WTC11 (cell line): ENCODE results near the gene GUCD1. TPM values are rescaled to one million over a fixed set of nuclear protein-coding genes. Genes with fewer than 3 reads are reported as not detected.

Source experiments
- ATAC-seq: fragments of 200-7000 bp; cut with Tn5 transposase; 2 replicates; pipeline ENCODE4 v1.10.0; 2021; ENCODE audit warnings: mild to moderate bottlenecking, moderate library complexity
- CTCF ChIA-PET: fragments of 300-600 bp; sonication (Branson Sonifier 250); formaldehyde crosslinking; loops from one replicate; lab custom pipeline; 2021; ENCODE audit warnings: antibody characterized with exemption; lab: Charles Lee
- POLR2A ChIA-PET: fragments of 350-600 bp; sonication (Branson Sonifier 250); formaldehyde crosslinking; loops from one replicate; lab custom pipeline; 2021; ENCODE audit warnings: antibody characterized with exemption; lab: Charles Lee
- DNase-seq: peaks from one replicate; pipeline ENCODE4 v3.0.0; 2021; ENCODE audit warnings: low spot score
- H3K27ac Mint-ChIP-seq: 2 replicates; pipeline ENCODE4 v1.8.0; 2021; ENCODE audit warnings: mixed read lengths
- H3K27me3 Mint-ChIP-seq: 2 replicates; pipeline ENCODE4 v1.8.0; 2021; ENCODE audit warnings: low read depth, mild to moderate bottlenecking, moderate library complexity, mixed read lengths
- H3K36me3 Mint-ChIP-seq: 2 replicates; pipeline ENCODE4 v1.8.0; 2021; ENCODE audit warnings: mixed read lengths
- H3K4me1 Mint-ChIP-seq: 2 replicates; pipeline ENCODE4 v1.8.0; 2022; ENCODE audit warnings: mixed read lengths
- H3K4me3 Mint-ChIP-seq: 2 replicates; pipeline ENCODE4 v1.8.0; 2021; ENCODE audit warnings: mild to moderate bottlenecking, moderate library complexity, mixed read lengths
- H3K9me3 Mint-ChIP-seq: 2 replicates; pipeline ENCODE4 v1.8.0; 2021; ENCODE audit warnings: mixed read lengths
- ETV6 ChIP-seq: sonication (generic); formaldehyde crosslinking; IDR thresholded peaks from 2 replicates; pipeline ENCODE4 v1.8.1; 2022; ENCODE audit warnings: mild to moderate bottlenecking, missing genetic modification reagents
- GABPB1 ChIP-seq: sonication (generic); formaldehyde crosslinking; IDR thresholded peaks from 2 replicates; pipeline ENCODE4 v1.8.1; 2023; ENCODE audit warnings: mild to moderate bottlenecking, missing genetic modification reagents
- PRRX2 ChIP-seq: fragments of 250-450 bp; sonication (Bioruptor Pico); IDR thresholded peaks from 2 replicates; pipeline ENCODE4 v1.8.0; 2021; ENCODE audit warnings: mild to moderate bottlenecking
- ZNF138 ChIP-seq: sonication (generic); formaldehyde crosslinking; conservative IDR thresholded peaks from 2 replicates; pipeline ENCODE4 v1.8.1; 2022; ENCODE audit warnings: mild to moderate bottlenecking, moderate library complexity, missing genetic modification reagents
- ZNF232 ChIP-seq: sonication (generic); formaldehyde crosslinking; IDR thresholded peaks from 2 replicates; pipeline ENCODE4 v1.8.0; 2022; ENCODE audit warnings: mild to moderate bottlenecking, missing genetic modification reagents
- ZNF671 ChIP-seq: fragments of 250-450 bp; sonication (Bioruptor Pico); IDR thresholded peaks from 2 replicates; pipeline ENCODE4 v1.8.0; 2021; ENCODE audit warnings: mild to moderate bottlenecking
- total RNA-seq: library from RNA; stranded (reverse); gene quantifications from 3 replicates; pipeline ENCODE4 v1.2.3, GENCODE V29; 2021
- TF ChIP-seq, protein P1 (sequence below): sonication (generic); formaldehyde crosslinking; IDR thresholded peaks from 2 replicates; pipeline ENCODE4 v1.8.1; 2023; ENCODE audit warnings: mild to moderate bottlenecking, missing genetic modification reagents, borderline replicate concordance
- TF ChIP-seq, protein P2 (sequence below): sonication (generic); formaldehyde crosslinking; IDR thresholded peaks from 2 replicates; pipeline ENCODE4 v1.8.1; 2022; ENCODE audit warnings: mild to moderate bottlenecking, missing genetic modification reagents, moderate library complexity, borderline replicate concordance
- TF ChIP-seq, protein P3 (sequence below): fragments of 250-450 bp; sonication (Bioruptor Pico); IDR thresholded peaks from 2 replicates; pipeline ENCODE4 v1.9.0; 2021; ENCODE audit warnings: moderate library complexity, mild to moderate bottlenecking, inconsistent platforms, borderline replicate concordance
- TF ChIP-seq, protein P4 (sequence below): sonication (generic); formaldehyde crosslinking; IDR thresholded peaks from 2 replicates; pipeline ENCODE4 v1.8.1; 2022; ENCODE audit warnings: low read depth, missing genetic modification reagents, borderline replicate concordance
- TF ChIP-seq, protein P5 (sequence below): sonication (generic); formaldehyde crosslinking; IDR thresholded peaks from 2 replicates; pipeline ENCODE4 v1.8.0; 2023; ENCODE audit warnings: missing genetic modification reagents
- TF ChIP-seq, protein P6 (sequence below): sonication (generic); formaldehyde crosslinking; IDR thresholded peaks from 2 replicates; pipeline ENCODE4 v1.8.1; 2022; ENCODE audit warnings: missing genetic modification reagents, borderline replicate concordance
- TF ChIP-seq, protein P7 (sequence below): sonication (generic); formaldehyde crosslinking; IDR thresholded peaks from 2 replicates; pipeline ENCODE4 v1.8.1; 2023; ENCODE audit warnings: mild to moderate bottlenecking, missing genetic modification reagents
- TF ChIP-seq, protein P8 (sequence below): sonication (generic); formaldehyde crosslinking; IDR thresholded peaks from 2 replicates; pipeline ENCODE4 v1.8.0; 2023; ENCODE audit warnings: mild to moderate bottlenecking, missing genetic modification reagents
- TF ChIP-seq, protein P9 (sequence below): sonication (generic); formaldehyde crosslinking; IDR thresholded peaks from 2 replicates; pipeline ENCODE4 v1.8.1; 2023; ENCODE audit warnings: mild to moderate bottlenecking, missing genetic modification reagents
- TF ChIP-seq, protein P10 (sequence below): sonication (generic); formaldehyde crosslinking; IDR thresholded peaks from 2 replicates; pipeline ENCODE4 v1.8.1; 2022; ENCODE audit warnings: low read depth, mild to moderate bottlenecking, moderate library complexity, missing genetic modification reagents, borderline replicate concordance

GUCD1 gene
- total RNA-seq, 1 experiment from 2014 or later, result 105 TPM

DNA sequence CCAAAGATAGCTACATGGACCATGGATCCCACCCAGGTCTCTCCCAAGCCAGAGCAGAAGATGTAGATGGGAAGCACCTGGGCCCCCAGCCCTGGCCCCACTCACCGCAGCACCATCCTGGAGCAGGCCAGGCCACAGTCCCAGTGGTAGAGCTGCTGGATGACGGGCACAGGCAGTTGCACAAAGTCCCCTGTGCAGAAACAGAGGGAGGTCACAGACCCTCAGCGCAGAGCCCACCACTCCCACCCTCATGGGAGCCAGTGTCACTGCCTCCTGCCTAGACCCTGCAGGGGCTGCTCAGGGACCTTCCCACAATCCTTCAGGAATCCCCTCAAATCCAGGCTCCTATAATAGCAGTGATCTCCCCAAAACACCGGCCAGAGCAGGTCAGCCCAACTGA is 6.1 kb downstream of the GUCD1 start (continued):
- TF ChIP-seq, protein P1, sequence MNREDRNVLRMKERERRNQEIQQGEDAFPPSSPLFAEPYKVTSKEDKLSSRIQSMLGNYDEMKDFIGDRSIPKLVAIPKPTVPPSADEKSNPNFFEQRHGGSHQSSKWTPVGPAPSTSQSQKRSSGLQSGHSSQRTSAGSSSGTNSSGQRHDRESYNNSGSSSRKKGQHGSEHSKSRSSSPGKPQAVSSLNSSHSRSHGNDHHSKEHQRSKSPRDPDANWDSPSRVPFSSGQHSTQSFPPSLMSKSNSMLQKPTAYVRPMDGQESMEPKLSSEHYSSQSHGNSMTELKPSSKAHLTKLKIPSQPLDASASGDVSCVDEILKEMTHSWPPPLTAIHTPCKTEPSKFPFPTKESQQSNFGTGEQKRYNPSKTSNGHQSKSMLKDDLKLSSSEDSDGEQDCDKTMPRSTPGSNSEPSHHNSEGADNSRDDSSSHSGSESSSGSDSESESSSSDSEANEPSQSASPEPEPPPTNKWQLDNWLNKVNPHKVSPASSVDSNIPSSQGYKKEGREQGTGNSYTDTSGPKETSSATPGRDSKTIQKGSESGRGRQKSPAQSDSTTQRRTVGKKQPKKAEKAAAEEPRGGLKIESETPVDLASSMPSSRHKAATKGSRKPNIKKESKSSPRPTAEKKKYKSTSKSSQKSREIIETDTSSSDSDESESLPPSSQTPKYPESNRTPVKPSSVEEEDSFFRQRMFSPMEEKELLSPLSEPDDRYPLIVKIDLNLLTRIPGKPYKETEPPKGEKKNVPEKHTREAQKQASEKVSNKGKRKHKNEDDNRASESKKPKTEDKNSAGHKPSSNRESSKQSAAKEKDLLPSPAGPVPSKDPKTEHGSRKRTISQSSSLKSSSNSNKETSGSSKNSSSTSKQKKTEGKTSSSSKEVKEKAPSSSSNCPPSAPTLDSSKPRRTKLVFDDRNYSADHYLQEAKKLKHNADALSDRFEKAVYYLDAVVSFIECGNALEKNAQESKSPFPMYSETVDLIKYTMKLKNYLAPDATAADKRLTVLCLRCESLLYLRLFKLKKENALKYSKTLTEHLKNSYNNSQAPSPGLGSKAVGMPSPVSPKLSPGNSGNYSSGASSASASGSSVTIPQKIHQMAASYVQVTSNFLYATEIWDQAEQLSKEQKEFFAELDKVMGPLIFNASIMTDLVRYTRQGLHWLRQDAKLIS (CRISPR knock-in tag), result no peak
- TF ChIP-seq, protein P2, sequence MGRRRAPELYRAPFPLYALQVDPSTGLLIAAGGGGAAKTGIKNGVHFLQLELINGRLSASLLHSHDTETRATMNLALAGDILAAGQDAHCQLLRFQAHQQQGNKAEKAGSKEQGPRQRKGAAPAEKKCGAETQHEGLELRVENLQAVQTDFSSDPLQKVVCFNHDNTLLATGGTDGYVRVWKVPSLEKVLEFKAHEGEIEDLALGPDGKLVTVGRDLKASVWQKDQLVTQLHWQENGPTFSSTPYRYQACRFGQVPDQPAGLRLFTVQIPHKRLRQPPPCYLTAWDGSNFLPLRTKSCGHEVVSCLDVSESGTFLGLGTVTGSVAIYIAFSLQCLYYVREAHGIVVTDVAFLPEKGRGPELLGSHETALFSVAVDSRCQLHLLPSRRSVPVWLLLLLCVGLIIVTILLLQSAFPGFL (CRISPR knock-in tag), result no peak
- TF ChIP-seq, protein P3, sequence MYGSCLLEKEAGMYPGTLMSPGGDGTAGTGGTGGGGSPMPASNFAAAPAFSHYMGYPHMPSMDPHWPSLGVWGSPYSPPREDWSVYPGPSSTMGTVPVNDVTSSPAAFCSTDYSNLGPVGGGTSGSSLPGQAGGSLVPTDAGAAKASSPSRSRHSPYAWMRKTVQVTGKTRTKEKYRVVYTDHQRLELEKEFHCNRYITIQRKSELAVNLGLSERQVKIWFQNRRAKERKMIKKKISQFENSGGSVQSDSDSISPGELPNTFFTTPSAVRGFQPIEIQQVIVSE (CRISPR knock-in tag), result no peak
- no peak for TF ChIP-seq GABPB1 (CRISPR knock-in tag)
- TF ChIP-seq, protein P4, sequence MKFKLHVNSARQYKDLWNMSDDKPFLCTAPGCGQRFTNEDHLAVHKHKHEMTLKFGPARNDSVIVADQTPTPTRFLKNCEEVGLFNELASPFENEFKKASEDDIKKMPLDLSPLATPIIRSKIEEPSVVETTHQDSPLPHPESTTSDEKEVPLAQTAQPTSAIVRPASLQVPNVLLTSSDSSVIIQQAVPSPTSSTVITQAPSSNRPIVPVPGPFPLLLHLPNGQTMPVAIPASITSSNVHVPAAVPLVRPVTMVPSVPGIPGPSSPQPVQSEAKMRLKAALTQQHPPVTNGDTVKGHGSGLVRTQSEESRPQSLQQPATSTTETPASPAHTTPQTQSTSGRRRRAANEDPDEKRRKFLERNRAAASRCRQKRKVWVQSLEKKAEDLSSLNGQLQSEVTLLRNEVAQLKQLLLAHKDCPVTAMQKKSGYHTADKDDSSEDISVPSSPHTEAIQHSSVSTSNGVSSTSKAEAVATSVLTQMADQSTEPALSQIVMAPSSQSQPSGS (CRISPR knock-in tag), result no peak
- TF ChIP-seq ZNF232 (CRISPR knock-in tag), result no peak
- no peak for TF ChIP-seq ZNF671 (CRISPR knock-in tag)
- no peak for TF ChIP-seq ZNF138 (CRISPR knock-in tag)
- TF ChIP-seq, protein P5, sequence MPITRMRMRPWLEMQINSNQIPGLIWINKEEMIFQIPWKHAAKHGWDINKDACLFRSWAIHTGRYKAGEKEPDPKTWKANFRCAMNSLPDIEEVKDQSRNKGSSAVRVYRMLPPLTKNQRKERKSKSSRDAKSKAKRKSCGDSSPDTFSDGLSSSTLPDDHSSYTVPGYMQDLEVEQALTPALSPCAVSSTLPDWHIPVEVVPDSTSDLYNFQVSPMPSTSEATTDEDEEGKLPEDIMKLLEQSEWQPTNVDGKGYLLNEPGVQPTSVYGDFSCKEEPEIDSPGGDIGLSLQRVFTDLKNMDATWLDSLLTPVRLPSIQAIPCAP (CRISPR knock-in tag), result no peak

DNA sequence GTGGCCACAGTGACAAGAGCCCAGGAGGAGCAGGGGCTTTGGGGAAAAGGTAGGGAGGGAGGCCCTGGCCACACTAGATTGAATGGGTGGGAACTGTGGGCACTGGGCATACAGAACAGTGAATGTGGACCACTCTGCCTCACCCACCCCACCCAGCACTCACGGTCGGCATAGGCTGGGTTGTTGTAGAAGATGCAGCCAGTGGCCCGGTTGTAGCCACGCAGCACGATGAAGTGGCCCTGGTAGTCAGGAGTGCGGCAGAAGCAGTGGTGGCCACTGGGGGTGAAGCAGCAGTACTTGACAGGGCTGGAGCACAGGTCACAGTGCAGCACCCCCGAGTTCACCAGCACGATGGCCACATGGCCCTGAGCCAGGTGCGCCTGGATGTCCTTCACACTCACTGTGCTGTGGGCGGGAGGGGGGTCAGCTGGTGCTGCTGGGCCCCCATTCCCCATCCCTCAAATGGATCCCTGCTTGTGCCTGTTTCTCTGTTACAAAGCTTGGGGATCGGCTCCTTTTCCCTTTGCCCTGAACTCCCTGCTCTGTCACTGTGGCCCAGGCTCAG is 11.2 kb downstream of the GUCD1 start:
- Mint-ChIP-seq H3K27ac (no peak overlapping the region), H3K4me1 (no peaks in the 10 kb centered on the region), H3K9me3 (no peaks in the 10 kb centered on the region), H3K4me3 (no peak overlapping the region), H3K36me3 (peaks cover 49% of the 10 kb centered on the region), H3K27me3 (no peaks in the 10 kb centered on the region)
- POLR2A ChIA-PET, result no interaction called here
- ATAC-seq, result no peak
- DNase-seq, result no peak
- CTCF ChIA-PET, result no interaction called here
- TF ChIP-seq, protein P5 (CRISPR knock-in tag), result no peak
- TF ChIP-seq ETV6 (CRISPR knock-in tag) (no peak), PRRX2 (CRISPR knock-in tag) (no peak)
- TF ChIP-seq, protein P6, sequence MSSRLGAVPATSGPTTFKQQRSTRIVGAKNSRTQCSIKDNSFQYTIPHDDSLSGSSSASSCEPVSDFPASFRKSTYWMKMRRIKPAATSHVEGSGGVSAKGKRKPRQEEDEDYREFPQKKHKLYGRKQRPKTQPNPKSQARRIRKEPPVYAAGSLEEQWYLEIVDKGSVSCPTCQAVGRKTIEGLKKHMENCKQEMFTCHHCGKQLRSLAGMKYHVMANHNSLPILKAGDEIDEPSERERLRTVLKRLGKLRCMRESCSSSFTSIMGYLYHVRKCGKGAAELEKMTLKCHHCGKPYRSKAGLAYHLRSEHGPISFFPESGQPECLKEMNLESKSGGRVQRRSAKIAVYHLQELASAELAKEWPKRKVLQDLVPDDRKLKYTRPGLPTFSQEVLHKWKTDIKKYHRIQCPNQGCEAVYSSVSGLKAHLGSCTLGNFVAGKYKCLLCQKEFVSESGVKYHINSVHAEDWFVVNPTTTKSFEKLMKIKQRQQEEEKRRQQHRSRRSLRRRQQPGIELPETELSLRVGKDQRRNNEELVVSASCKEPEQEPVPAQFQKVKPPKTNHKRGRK, result no peak
- TF ChIP-seq, protein P7, sequence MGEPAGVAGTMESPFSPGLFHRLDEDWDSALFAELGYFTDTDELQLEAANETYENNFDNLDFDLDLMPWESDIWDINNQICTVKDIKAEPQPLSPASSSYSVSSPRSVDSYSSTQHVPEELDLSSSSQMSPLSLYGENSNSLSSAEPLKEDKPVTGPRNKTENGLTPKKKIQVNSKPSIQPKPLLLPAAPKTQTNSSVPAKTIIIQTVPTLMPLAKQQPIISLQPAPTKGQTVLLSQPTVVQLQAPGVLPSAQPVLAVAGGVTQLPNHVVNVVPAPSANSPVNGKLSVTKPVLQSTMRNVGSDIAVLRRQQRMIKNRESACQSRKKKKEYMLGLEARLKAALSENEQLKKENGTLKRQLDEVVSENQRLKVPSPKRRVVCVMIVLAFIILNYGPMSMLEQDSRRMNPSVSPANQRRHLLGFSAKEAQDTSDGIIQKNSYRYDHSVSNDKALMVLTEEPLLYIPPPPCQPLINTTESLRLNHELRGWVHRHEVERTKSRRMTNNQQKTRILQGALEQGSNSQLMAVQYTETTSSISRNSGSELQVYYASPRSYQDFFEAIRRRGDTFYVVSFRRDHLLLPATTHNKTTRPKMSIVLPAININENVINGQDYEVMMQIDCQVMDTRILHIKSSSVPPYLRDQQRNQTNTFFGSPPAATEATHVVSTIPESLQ, result no peak
- TF ChIP-seq, protein P8, sequence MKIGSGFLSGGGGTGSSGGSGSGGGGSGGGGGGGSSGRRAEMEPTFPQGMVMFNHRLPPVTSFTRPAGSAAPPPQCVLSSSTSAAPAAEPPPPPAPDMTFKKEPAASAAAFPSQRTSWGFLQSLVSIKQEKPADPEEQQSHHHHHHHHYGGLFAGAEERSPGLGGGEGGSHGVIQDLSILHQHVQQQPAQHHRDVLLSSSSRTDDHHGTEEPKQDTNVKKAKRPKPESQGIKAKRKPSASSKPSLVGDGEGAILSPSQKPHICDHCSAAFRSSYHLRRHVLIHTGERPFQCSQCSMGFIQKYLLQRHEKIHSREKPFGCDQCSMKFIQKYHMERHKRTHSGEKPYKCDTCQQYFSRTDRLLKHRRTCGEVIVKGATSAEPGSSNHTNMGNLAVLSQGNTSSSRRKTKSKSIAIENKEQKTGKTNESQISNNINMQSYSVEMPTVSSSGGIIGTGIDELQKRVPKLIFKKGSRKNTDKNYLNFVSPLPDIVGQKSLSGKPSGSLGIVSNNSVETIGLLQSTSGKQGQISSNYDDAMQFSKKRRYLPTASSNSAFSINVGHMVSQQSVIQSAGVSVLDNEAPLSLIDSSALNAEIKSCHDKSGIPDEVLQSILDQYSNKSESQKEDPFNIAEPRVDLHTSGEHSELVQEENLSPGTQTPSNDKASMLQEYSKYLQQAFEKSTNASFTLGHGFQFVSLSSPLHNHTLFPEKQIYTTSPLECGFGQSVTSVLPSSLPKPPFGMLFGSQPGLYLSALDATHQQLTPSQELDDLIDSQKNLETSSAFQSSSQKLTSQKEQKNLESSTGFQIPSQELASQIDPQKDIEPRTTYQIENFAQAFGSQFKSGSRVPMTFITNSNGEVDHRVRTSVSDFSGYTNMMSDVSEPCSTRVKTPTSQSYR, result no peak
- TF ChIP-seq, protein P9, sequence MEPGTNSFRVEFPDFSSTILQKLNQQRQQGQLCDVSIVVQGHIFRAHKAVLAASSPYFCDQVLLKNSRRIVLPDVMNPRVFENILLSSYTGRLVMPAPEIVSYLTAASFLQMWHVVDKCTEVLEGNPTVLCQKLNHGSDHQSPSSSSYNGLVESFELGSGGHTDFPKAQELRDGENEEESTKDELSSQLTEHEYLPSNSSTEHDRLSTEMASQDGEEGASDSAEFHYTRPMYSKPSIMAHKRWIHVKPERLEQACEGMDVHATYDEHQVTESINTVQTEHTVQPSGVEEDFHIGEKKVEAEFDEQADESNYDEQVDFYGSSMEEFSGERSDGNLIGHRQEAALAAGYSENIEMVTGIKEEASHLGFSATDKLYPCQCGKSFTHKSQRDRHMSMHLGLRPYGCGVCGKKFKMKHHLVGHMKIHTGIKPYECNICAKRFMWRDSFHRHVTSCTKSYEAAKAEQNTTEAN (CRISPR knock-in tag), result no peak
- TF ChIP-seq, protein P10, sequence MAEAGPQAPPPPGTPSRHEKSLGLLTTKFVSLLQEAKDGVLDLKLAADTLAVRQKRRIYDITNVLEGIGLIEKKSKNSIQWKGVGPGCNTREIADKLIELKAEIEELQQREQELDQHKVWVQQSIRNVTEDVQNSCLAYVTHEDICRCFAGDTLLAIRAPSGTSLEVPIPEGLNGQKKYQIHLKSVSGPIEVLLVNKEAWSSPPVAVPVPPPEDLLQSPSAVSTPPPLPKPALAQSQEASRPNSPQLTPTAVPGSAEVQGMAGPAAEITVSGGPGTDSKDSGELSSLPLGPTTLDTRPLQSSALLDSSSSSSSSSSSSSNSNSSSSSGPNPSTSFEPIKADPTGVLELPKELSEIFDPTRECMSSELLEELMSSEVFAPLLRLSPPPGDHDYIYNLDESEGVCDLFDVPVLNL, result no peak
